ENCODE results near the gene RAB3GAP1. TPM values are rescaled to one million over a fixed set of nuclear protein-coding genes. Genes with fewer than 3 reads are reported as not detected.

RAB3GAP1 gene
- total and polyA plus RNA-seq, 2 of the 4 experiments (the other 2 are of a cell fraction), result 21.2 to 65.8 TPM

DNA sequence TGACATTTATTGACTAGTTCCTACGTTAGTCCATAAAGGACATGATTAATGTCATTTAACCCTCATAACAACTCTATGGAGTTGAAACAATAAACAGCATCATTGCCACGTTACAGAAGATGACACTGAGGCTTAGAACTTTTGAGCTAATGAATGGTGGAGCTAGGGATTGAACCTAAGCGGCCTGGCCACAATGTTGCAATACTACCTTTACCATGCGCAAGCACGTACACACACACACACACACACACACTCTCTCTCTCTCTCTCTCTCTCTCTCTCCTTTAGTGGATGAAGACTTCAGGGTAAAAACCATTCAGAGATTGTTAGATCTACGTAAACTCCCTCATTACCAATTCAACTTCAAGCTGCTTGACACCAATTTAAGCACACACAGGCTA lies 4.0 kb upstream of the RAB3GAP1 start:
- H3K36me3 ChIP-seq (ENCODE audit: control insufficient read depth, insufficient read depth, low read length), result no peaks in the 10 kb centered on the region
- dilution Hi-C loops (cut with HindIII; ENCODE audit: low sequenced_read_pairs, unreplicated experiment), result no loop called here
- no peak overlapping the region for H2AK9ac ChIP-seq (replicated peaks; ENCODE audit: low read depth, low read length, poor library complexity)
- WGBS, 2 experiments (ENCODE audit: extremely low coverage in 2 of 2, insufficient read length in 1 of 2), result no CpG with 5 or more reads among the region's 6 CpGs
- no peak overlapping the region for H2BK5ac ChIP-seq (ENCODE audit: low read depth, low read length, poor library complexity, severe bottlenecking)
- BruUV-seq (replicated peaks), result no TSS peak
- DNase-seq (no peak), ATAC-seq (ENCODE audit: low read depth) (no peak)
- H2BK20ac ChIP-seq (ENCODE audit: low read depth, low read length), result no peak overlapping the region
- H2AK5ac ChIP-seq (ENCODE audit: low read depth, low read length), result no peak overlapping the region
- no peak overlapping the region for H3K27ac ChIP-seq (ENCODE audit: insufficient read depth, low read length)
- H2BK15ac ChIP-seq (ENCODE audit: low read depth, low read length), result no peak overlapping the region
- no peaks in the 10 kb centered on the region for H3K9me3 ChIP-seq (ENCODE audit: control insufficient read depth, insufficient read depth, low read length)
- H3K4me1 ChIP-seq (ENCODE audit: control insufficient read depth, insufficient read depth, low read length), result no peaks in the 10 kb centered on the region
- H3K18ac ChIP-seq (ENCODE audit: low read depth, low read length), result no peak overlapping the region
- intact Hi-C loops (cut with micrococcal nuclease), result no loop called here
- H3K14ac ChIP-seq (replicated peaks; ENCODE audit: low read depth, low read length), result no peak overlapping the region
- no peak overlapping the region for H3K23ac ChIP-seq (ENCODE audit: low read depth, low read length)
- no peak overlapping the region for H3K4me2 ChIP-seq (ENCODE audit: low read depth, low read length)
- H3K9ac ChIP-seq (ENCODE audit: low read depth, low read length), result no peak overlapping the region
- in situ Hi-C loops (cut with MboI; ENCODE audit: low sequenced_read_pairs), result no loop called here
- peaks cover under 1 to 10% of the 10 kb centered on the region in 2 experiments; a peak in 2 of 4 replicates for H3K79me1 ChIP-seq (ENCODE audit: low read depth in 1 of 2, low read length in 2 of 2)
- H2BK120ac ChIP-seq (ENCODE audit: low read depth, low read length), result no peak overlapping the region
- H4K8ac ChIP-seq (ENCODE audit: low read depth in 2 of 2, low read length in 2 of 2), result no peak overlapping the region
- no peaks in the 10 kb centered on the region for H4K20me1 ChIP-seq (ENCODE audit: insufficient read depth, low read length)
- TF ChIP-seq SMC3 (IDR thresholded peaks at IDR 0.05; ENCODE audit: low read depth, low read length), result no peak
- TF ChIP-seq CEBPB (IDR thresholded peaks at IDR 0.05; ENCODE audit: low read depth, low read length), result no peak
- no peak for TF ChIP-seq MAFK (IDR thresholded peaks at IDR 0.05; ENCODE audit: low read depth, low read length)
- H4K91ac ChIP-seq (ENCODE audit: insufficient read depth, low read depth, low read length), result no peak overlapping the region
- no peak overlapping the region for H3K4ac ChIP-seq (ENCODE audit: low read depth, low read length)
- peaks cover 8% of the 10 kb centered on the region; the same call in 1 of the 2 replicates for H3K27me3 ChIP-seq (ENCODE audit: control insufficient read depth, insufficient read depth, low read length)
- CTCF ChIA-PET, result interaction anchor here (0.6 kb wide), 1 partner anchor 289 kb away, joined by 3 read pairs; no protein-coding TSS in a partner anchor
- H3K56ac ChIP-seq (ENCODE audit: extremely low read depth, insufficient read depth, low read length), result no peak overlapping the region
- no peak overlapping the region for H4K5ac ChIP-seq (ENCODE audit: low read depth, low read length)
- no peaks in the 10 kb centered on the region for H3K9me1 ChIP-seq (ENCODE audit: insufficient read depth, low read length)
- POLR2A ChIA-PET (ENCODE audit: unreplicated experiment), result no interaction called here
- no peak overlapping the region for H3K4me3 ChIP-seq (ENCODE audit: insufficient read depth, low read depth, low read length)
- H2AFZ ChIP-seq (replicated peaks; ENCODE audit: low read length, poor library complexity), result no peak overlapping the region
